DOHH2 (cell line): ENCODE data around the gene GTF3C1.

Experiments
- CTCF ChIP-seq: fragments of 200-600 bp; sonication (generic); IDR thresholded peaks from one replicate; pipeline ENCODE4 v1.5.1; 2014; ENCODE audit warnings: antibody characterized with exemption, mild to moderate bottlenecking, low read depth, low read length; ENCODE audit not compliant: poor library complexity, severe bottlenecking
- EZH2phosphoT487 ChIP-seq: fragments of 200-600 bp; sonication (generic); IDR thresholded peaks from 2 replicates; pipeline ENCODE4 v1.6.1; 2017; ENCODE audit warnings: borderline replicate concordance, mild to moderate bottlenecking, antibody characterized with exemption, low read length, moderate library complexity, mixed read lengths

GRCh38 chr16:27522173-27522707 lies 27.5 kb downstream of the GTF3C1 start:
- no peak for TF ChIP-seq CTCF
- no peak for TF ChIP-seq EZH2phosphoT487
